ENCODE data around the gene GPR39.

DNA sequence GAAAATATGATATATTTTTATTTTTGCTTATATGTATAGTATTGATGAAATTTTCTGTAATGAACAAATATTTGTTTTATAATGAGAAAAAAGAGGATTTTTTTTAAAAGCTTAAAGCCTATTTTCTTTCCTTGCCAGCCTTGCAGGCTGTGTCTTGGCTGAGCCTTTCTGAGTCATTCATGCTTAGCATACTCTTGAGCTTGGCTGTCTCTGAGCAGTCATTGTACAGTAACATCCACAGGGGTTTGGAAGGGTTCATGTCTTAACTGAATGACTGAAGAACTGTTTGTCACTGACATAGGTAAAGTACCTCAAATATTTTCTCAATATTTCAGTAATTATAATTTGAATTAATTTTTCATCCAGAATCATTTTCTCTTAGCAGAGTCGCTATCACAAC, 49.3 kb downstream of the GPR39 start:
- TF ChIP-seq POLR2AphosphoS5 (IDR thresholded peaks at IDR 0.05): no peak
- TF ChIP-seq, protein P1, sequence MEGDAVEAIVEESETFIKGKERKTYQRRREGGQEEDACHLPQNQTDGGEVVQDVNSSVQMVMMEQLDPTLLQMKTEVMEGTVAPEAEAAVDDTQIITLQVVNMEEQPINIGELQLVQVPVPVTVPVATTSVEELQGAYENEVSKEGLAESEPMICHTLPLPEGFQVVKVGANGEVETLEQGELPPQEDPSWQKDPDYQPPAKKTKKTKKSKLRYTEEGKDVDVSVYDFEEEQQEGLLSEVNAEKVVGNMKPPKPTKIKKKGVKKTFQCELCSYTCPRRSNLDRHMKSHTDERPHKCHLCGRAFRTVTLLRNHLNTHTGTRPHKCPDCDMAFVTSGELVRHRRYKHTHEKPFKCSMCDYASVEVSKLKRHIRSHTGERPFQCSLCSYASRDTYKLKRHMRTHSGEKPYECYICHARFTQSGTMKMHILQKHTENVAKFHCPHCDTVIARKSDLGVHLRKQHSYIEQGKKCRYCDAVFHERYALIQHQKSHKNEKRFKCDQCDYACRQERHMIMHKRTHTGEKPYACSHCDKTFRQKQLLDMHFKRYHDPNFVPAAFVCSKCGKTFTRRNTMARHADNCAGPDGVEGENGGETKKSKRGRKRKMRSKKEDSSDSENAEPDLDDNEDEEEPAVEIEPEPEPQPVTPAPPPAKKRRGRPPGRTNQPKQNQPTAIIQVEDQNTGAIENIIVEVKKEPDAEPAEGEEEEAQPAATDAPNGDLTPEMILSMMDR (IDR thresholded peaks at IDR 0.05 in 8 of 11, conservative IDR thresholded peaks at IDR 0.05 in 3 of 11): no peak

Measured in spleen (tissue), 7 donors.